Thyroid gland (tissue), 4 donors: ENCODE results near the gene SH3BP4. TPM values are rescaled to one million over a fixed set of nuclear protein-coding genes. Genes with fewer than 3 reads are reported as not detected.
A peak's percentile ranks its signal among the peaks of the same experiment; 100 is the strongest.

Experiments used
- DNase-seq, 2 donors: peaks; one replicate each; pipeline ENCODE4 v3.0.0-alpha.2; 2019
- H3K27ac ChIP-seq, 3 donors: fragments of 200-600 bp; sonication (generic); 1 replicate in 2 of 3; 2 replicates in 1 of 3; pipeline ENCODE4 v1.5.1; 2016 to 2019; ENCODE audit warnings: mild to moderate bottlenecking in 1 of 3, moderate library complexity in 1 of 3
- H3K27me3 ChIP-seq: fragments of 200-600 bp; sonication (generic); one replicate; pipeline ENCODE4 v1.5.1; 2019
- H3K36me3 ChIP-seq, 2 donors: fragments of 200-600 bp; sonication (generic); one replicate each; pipeline ENCODE4 v1.5.1; 2016 to 2019
- H3K4me1 ChIP-seq, 2 donors: fragments of 200-600 bp; sonication (generic); one replicate each; pipeline ENCODE4 v1.5.1; 2017 to 2019
- H3K4me3 ChIP-seq, 3 donors: fragments of 200-600 bp; sonication (generic); replicated peaks in 1 of 3; 1 replicate in 2 of 3; 2 replicates in 1 of 3; pipeline ENCODE4 v1.5.1; 2016; ENCODE audit warnings: mild to moderate bottlenecking in 1 of 3
- H3K9me3 ChIP-seq: fragments of 200-600 bp; sonication (generic); one replicate; pipeline ENCODE4 v1.5.1; 2017
- POLR2A ChIP-seq, 2 donors: fragments of 450-650 bp; IDR thresholded peaks; one replicate each; pipeline ENCODE4 v1.6.1; 2017; ENCODE audit warnings: antibody characterized with exemption in 2 of 2, mild to moderate bottlenecking in 2 of 2, moderate library complexity in 1 of 2
- WGBS, 2 donors: methylation state at CpG; one replicate each; pipeline ENCODE4 v1.1.5; 2017; 5-methylcytosine and 5-hydroxymethylcytosine counted together
- intact Hi-C: fragments of 100-400 bp; cut with DNase I; formaldehyde crosslinking; loops from one replicate; pipeline ENCODE4 v1.15.1; 2023
- total RNA-seq, 4 donors: library from RNA; depleted of rRNA; stranded (reverse); fragments of >200 nt; gene quantifications; one replicate each; pipeline ENCODE4 v1.2.3, GENCODE V29; 2016
- TF ChIP-seq, protein P1 (sequence below), 6 experiments: fragments of 200-600 bp in 3 of 6; fragments of 450-650 bp in 3 of 6; sonication (generic) in 3 of 6; IDR thresholded peaks; one replicate each; pipeline ENCODE4 v1.5.1; 2016 to 2019; ENCODE audit warnings: antibody characterized with exemption in 6 of 6, mild to moderate bottlenecking in 2 of 6, inconsistent platforms in 1 of 6, moderate library complexity in 1 of 6

SH3BP4 gene
- total RNA-seq, 4 donors from 2014 or later = 36.9 to 64.6 (median 47.9) TPM

GRCh38 chr2:234986390-234986789 lies 34.6 kb downstream of the SH3BP4 start:
- no peaks in the 10 kb centered on the region for H3K36me3 ChIP-seq
- intact Hi-C loops = no loop called here

GRCh38 chr2:234986876-234987720 lies 35.3 kb downstream of the SH3BP4 start:
- Histone ChIP-seq H3K27ac (no peak overlapping the region), H3K4me3 (no peak overlapping the region), H3K9me3 (no peaks in the 10 kb centered on the region), H3K36me3 (no peaks in the 10 kb centered on the region), H3K27me3 (no peaks in the 10 kb centered on the region), H3K4me1 (peaks cover 48 to 60% of the 10 kb centered on the region in 2 donors)
- TF ChIP-seq, protein P1, sequence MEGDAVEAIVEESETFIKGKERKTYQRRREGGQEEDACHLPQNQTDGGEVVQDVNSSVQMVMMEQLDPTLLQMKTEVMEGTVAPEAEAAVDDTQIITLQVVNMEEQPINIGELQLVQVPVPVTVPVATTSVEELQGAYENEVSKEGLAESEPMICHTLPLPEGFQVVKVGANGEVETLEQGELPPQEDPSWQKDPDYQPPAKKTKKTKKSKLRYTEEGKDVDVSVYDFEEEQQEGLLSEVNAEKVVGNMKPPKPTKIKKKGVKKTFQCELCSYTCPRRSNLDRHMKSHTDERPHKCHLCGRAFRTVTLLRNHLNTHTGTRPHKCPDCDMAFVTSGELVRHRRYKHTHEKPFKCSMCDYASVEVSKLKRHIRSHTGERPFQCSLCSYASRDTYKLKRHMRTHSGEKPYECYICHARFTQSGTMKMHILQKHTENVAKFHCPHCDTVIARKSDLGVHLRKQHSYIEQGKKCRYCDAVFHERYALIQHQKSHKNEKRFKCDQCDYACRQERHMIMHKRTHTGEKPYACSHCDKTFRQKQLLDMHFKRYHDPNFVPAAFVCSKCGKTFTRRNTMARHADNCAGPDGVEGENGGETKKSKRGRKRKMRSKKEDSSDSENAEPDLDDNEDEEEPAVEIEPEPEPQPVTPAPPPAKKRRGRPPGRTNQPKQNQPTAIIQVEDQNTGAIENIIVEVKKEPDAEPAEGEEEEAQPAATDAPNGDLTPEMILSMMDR (IDR thresholded peaks at IDR 0.05) = no peak
- TF ChIP-seq POLR2A (IDR thresholded peaks at IDR 0.05) = no peak
- no peak for DNase-seq
- intact Hi-C loops = no loop called here
- 95 to 97% methylated on average over 17 of the region's 17 CpGs for WGBS, 2 donors

More at GRCh38 chr2:234986390-234986789, 34.6 kb downstream of the SH3BP4 start:
- no peak overlapping the region for H3K4me3 ChIP-seq
- TF ChIP-seq, protein P1 (IDR thresholded peaks at IDR 0.05) = no peak
- no peak for TF ChIP-seq POLR2A (IDR thresholded peaks at IDR 0.05)
- peaks cover 53 to 62% of the 10 kb centered on the region in 2 donors for H3K4me1 ChIP-seq
- no peak overlapping the region for H3K27ac ChIP-seq
- no peaks in the 10 kb centered on the region for H3K9me3 ChIP-seq
- no peak for DNase-seq
- H3K27me3 ChIP-seq = no peaks in the 10 kb centered on the region
- WGBS, 2 donors = 87 to 92% methylated on average over 7 of the region's 7 CpGs

DNA sequence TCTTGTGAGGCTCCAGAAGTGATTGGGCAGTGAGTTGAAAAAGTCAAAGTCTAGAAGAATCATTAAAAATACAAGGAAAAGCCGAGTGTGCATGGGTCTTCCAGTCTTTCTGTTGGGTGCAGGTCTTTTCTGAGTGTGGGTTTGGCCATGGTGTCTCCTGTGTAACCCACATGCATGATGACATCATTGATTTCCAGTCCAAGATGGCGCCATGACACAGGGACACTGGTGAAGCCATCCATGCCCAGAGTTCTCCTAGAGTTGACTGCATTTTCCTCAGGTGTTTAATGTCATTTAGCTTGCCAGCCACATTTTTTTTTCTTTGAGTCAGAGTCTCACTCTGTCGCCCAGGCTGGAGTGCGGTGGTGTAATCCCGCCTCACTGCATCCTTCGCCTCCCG lies 35.9 kb downstream of the SH3BP4 start:
- WGBS, 2 donors = 97 to 99% methylated on average over 7 of the region's 7 CpGs
- Histone ChIP-seq H3K27me3 (no peaks in the 10 kb centered on the region), H3K9me3 (no peaks in the 10 kb centered on the region), H3K4me1 (peaks cover 41 to 53% of the 10 kb centered on the region in 2 donors), H3K36me3 (no peaks in the 10 kb centered on the region), H3K27ac (no peak overlapping the region), H3K4me3 (no peak overlapping the region)
- TF ChIP-seq, protein P1 (IDR thresholded peaks at IDR 0.05) = no peak
- no peak for TF ChIP-seq POLR2A (IDR thresholded peaks at IDR 0.05)
- intact Hi-C loops = no loop called here
- no peak for DNase-seq

GRCh38 chr2:234988491-234988890 lies 36.7 kb downstream of the SH3BP4 start:
- H3K4me1 ChIP-seq = peaks cover 34 to 46% of the 10 kb centered on the region in 2 donors
- no peak overlapping the region for H3K4me3 ChIP-seq
- H3K27me3 ChIP-seq = no peaks in the 10 kb centered on the region
- no peaks in the 10 kb centered on the region for H3K9me3 ChIP-seq
- no peak for TF ChIP-seq POLR2A (IDR thresholded peaks at IDR 0.05)
- TF ChIP-seq, protein P1 (IDR thresholded peaks at IDR 0.05) = no peak
- peak overlapping the region in 2 of 3 donors; percentile 77 for H3K27ac ChIP-seq
- 96 to 98% methylated on average over 14 of the region's 14 CpGs for WGBS, 2 donors
- no peak for DNase-seq
- intact Hi-C loops = no loop called here
- H3K36me3 ChIP-seq = no peaks in the 10 kb centered on the region

DNA sequence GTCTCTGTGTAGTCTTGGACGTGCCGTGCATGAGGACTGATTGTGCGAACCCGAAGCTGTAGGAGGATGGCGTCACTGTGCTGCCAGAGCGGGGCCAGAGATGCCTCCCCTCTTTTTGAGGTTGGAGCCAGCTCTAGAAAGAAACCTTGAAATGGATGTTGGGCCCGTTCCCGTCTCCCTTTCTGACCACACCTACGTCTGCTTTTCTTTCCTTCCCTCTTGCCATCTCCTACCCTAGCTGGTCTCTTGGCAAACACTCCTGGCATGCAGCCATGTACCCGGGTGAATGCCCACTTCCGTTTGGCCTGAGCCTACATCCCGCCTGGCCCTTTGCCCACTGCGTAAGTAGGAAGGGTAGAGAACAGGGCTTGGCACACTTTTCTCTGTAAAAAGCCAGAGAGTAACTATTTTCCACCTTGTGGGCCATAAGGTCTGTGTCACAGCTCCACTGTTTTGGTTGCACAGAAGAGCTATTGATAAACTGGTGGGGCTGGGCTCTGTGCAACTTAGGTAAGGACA lies 37.4 kb downstream of the SH3BP4 start:
- no peaks in the 10 kb centered on the region for H3K36me3 ChIP-seq
- no peak for TF ChIP-seq POLR2A (IDR thresholded peaks at IDR 0.05)
- TF ChIP-seq, protein P1 (IDR thresholded peaks at IDR 0.05) = peak in 1 of 6 experiments; percentile 17
- H3K4me1 ChIP-seq = peaks cover 26 to 39% of the 10 kb centered on the region in 2 donors
- no peaks in the 10 kb centered on the region for H3K27me3 ChIP-seq
- intact Hi-C loops = no loop called here
- H3K4me3 ChIP-seq = no peak overlapping the region
- H3K27ac ChIP-seq = peak overlapping the region; percentile 12 to 77 (median 77)
- peak; percentile 98 to 99 for DNase-seq
- WGBS, 2 donors = 21 to 49% methylated on average over 13 of the region's 13 CpGs
- H3K9me3 ChIP-seq = no peaks in the 10 kb centered on the region
